Esophagus (tissue), 2 donors: Measurements from ENCODE around the gene MAPK11. TPM values are rescaled to one million over a fixed set of nuclear protein-coding genes. Genes with fewer than 3 reads are reported as not detected.
A peak's percentile ranks its signal among the peaks of the same experiment; 100 is the strongest.

Source experiments
- H3K27ac ChIP-seq, 2 donors: one replicate each; pipeline ENCODE4 v1.5.1; 2013; ENCODE audit warnings: low read depth in 2 of 2, mild to moderate bottlenecking in 2 of 2, inconsistent platforms in 1 of 2, low read length in 1 of 2, moderate library complexity in 1 of 2
- H3K27me3 ChIP-seq, 2 donors: one replicate each; pipeline ENCODE4 v1.6.1; 2013; ENCODE audit warnings: low read length in 2 of 2, control low read depth in 1 of 2, mild to moderate bottlenecking in 1 of 2; ENCODE audit not compliant: insufficient read depth in 2 of 2, control insufficient read depth in 1 of 2
- H3K36me3 ChIP-seq, 2 donors: one replicate each; pipeline ENCODE4 v1.6.1; 2013; ENCODE audit warnings: low read length in 1 of 2; ENCODE audit not compliant: control insufficient read depth in 2 of 2, insufficient read depth in 2 of 2
- H3K4me1 ChIP-seq, 2 donors: one replicate each; pipeline ENCODE4 v1.6.1; 2013; ENCODE audit warnings: low read length in 1 of 2; ENCODE audit not compliant: control insufficient read depth in 2 of 2, insufficient read depth in 2 of 2
- H3K4me3 ChIP-seq, 2 donors: one replicate each; pipeline ENCODE4 v1.5.1; 2013; ENCODE audit warnings: low read length in 2 of 2, mild to moderate bottlenecking in 2 of 2, low read depth in 1 of 2, moderate library complexity in 1 of 2
- H3K9me3 ChIP-seq, 2 donors: one replicate each; pipeline ENCODE4 v1.6.1; 2013; ENCODE audit warnings: mild to moderate bottlenecking in 2 of 2, low read depth in 1 of 2, low read length in 1 of 2, moderate library complexity in 1 of 2; ENCODE audit not compliant: control insufficient read depth in 2 of 2, insufficient read depth in 1 of 2
- WGBS, 2 donors: extraction: QIAGEN DNeasy Blood & Tissue Kit; methylation state at CpG; one replicate each; pipeline ENCODE4 v1.1.7; 2013; 5-methylcytosine and 5-hydroxymethylcytosine counted together
- polyA plus RNA-seq, 2 donors: library from polyadenylated mRNA; stranded (reverse); fragments of 200-250 nt; gene quantifications; one replicate each; pipeline ENCODE4 v1.2.3, GENCODE V29; 2013
- donor health status: healthy with polysubstance abuse.
- donor health status: Bipolar disorder and iron deficiency.

Gene MAPK11
- polyA plus RNA-seq, 2 donors = 5.4 to 6.1 TPM

DNA sequence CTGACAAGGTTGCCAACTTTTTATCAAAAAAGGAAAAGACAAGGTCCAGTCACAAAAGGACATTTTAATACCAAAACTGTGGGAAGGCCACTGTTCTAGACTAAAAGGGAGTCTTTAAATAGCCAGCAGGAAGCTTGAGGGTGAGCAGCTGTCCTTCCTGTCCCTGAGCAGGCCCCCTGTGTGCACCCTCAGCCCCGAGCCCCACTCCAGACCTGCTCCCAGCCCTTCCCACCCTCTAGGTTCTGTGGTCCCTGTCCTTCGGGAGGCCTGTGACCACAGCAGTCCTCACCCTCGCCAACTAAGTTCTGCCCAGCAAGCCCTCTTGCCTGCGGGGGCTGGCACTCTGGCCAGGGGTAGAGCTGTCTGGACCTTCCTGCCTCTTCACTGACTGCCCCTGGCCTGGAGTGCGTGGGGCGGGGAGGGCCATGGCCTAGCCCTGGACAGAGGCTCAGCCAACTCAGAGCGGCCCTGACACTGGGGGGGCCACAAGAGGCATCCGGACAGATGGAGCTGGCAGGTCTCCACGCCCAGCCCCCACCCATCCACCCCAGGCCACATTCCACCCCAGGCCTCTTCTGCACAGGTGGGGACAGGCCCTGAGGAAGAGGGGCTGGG lies 38.9 kb upstream of the MAPK11 start:
- peak overlapping the region; percentile 56 to 81 for H3K27ac ChIP-seq
- H3K27me3 ChIP-seq = no peaks in the 10 kb centered on the region
- H3K4me3 ChIP-seq = no peak overlapping the region
- peaks cover 5 to 16% of the 10 kb centered on the region in 2 donors for H3K4me1 ChIP-seq
- peaks cover 0 to 1% of the 10 kb centered on the region in 2 donors for H3K36me3 ChIP-seq
- H3K9me3 ChIP-seq = no peaks in the 10 kb centered on the region
- 60 to 64% methylated on average over 6 to 9 of the region's 9 CpGs for WGBS, 2 donors

DNA sequence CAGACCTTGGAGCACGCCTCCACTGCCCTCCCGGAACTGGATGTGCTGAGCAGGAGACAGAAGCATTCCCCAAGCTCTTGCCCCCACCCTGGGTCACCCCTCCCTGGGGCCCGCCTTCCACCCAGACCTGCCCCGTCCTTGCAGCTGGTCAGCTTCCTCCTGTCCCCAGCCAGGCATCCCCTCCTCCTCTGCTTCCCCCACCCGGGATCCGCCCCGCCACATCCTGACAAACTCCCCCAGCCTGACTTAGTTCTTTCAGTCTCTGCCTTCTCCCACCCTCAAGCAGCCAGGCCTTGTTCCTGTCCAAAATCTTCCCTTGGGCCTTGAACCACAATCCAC lies 38.4 kb upstream of the MAPK11 start:
- H3K9me3 ChIP-seq = no peaks in the 10 kb centered on the region
- peak overlapping the region; percentile 81 to 83 for H3K27ac ChIP-seq
- H3K4me3 ChIP-seq = no peak overlapping the region
- peaks cover 0 to 3% of the 10 kb centered on the region in 2 donors for H3K36me3 ChIP-seq
- H3K4me1 ChIP-seq = peaks cover 10 to 21% of the 10 kb centered on the region in 2 donors
- WGBS, 2 donors = 45 to 60% methylated on average over 7 of the region's 7 CpGs
- no peaks in the 10 kb centered on the region for H3K27me3 ChIP-seq

DNA sequence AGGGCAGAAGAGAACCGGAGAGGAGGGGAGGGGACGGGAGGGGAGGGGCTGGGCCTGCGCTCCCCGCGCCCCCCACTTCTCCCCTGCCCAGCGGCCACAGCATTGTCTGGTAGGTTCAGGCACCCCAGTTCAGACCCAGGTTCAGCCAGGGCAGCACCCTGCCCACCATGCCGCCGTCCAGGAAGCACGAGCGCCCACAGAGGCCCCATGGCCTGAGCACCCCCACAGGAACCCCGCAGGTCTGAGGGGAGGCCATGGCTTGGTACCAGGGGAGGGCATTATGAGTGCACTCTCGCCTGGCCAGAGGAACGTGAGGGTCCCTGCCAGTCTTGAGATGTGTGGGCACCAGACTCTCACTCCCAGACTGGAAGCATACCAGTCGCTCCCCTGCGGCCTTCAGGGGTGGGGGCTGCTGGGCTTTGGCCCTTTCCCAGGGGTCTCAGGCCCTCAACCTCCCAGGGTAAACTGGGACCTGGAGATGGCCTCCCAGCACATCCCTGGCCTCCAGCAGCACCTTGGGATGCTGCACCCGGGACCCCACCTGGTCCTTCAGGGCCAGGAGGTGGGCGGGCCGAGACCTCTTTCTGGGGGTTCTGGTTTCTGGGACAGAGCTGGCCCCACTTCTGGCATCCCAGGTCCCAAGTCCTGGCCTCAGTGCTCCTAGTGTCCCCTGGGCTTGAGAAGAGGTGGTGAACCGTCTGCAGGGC lies 37.9 kb upstream of the MAPK11 start:
- peaks cover 16 to 27% of the 10 kb centered on the region in 2 donors for H3K4me1 ChIP-seq
- peaks cover 0 to 5% of the 10 kb centered on the region in 2 donors for H3K36me3 ChIP-seq

DNA sequence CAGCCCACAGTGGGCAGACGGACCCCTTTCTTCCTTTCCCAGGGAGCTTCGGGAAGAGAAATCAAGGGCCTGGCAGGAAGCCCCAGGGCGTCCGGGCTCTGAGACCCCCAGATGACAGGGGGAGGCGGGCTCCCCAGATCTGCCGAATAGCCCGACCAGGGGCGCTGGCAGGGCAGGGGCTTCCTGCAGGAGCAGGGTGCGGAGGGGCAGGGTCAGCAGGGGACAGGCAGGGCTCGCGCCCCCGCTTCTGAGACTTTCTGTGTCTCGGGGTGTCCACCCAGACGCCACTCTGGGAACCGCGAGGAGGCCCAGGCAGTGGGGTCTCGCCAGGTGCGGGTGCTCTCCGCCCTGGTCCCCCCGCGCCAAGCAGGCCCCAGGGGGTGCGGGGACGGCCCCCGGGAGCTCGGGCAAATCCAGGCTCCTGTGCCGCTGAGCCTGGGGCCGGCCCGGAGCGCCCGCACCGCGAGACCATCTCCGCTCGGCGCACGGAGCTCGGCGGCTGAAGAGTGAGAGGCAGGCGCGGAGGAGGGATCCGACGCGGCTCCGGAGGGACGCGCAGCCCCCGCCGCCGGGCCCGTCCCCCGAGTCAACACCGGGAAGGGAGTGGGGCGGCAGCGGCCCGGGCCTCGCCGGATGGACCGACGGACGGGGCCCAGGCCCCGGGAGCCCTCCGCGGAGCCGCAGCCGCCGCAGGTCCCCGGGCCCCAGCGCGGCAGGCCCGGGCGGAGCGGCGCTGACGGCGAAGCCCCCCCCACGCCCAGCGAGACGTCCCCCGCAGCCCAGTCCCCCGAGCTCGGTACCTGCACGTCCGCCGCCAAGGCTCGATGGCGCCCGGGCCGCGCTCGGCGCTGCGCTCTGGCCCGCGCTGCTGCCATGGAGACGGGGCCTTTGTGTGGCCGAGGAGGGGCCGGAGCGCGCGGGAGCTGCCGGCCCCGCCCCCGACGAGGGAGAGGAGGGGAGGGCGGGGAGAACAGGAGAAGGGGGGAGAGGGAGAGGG lies 36.9 kb upstream of the MAPK11 start, which contains the start of gene PLXNB2:
Gene PLXNB2, minus strand, starts transcription at position 894 of the 997 bp plus-strand sequence. CDS start 17,062 bp downstream, outside the sequence.
- peak within 1 kb of the TSS; percentile 92 to 96 for H3K4me3 ChIP-seq
- H3K36me3 ChIP-seq = peaks cover 0 to 12% of the 10 kb centered on the region in 2 donors
- WGBS, 2 donors = 1% methylated on average over 84 to 100 of the region's 105 CpGs
- H3K4me1 ChIP-seq = peaks cover 23 to 37% of the 10 kb centered on the region in 2 donors
- H3K27ac ChIP-seq = peak within 1 kb of the TSS; percentile 92 to 98
- H3K27me3 ChIP-seq = no peaks in the 10 kb centered on the region
- H3K9me3 ChIP-seq = no peaks in the 10 kb centered on the region

More for the DNA sequence above, 37.9 kb upstream of the MAPK11 start:
- no peaks in the 10 kb centered on the region for H3K27me3 ChIP-seq
- 33 to 54% methylated on average over 14 to 19 of the region's 19 CpGs for WGBS, 2 donors
- H3K9me3 ChIP-seq = no peaks in the 10 kb centered on the region
- no peak overlapping the region for H3K4me3 ChIP-seq
- peak overlapping the region; percentile 81 to 83 for H3K27ac ChIP-seq

DNA sequence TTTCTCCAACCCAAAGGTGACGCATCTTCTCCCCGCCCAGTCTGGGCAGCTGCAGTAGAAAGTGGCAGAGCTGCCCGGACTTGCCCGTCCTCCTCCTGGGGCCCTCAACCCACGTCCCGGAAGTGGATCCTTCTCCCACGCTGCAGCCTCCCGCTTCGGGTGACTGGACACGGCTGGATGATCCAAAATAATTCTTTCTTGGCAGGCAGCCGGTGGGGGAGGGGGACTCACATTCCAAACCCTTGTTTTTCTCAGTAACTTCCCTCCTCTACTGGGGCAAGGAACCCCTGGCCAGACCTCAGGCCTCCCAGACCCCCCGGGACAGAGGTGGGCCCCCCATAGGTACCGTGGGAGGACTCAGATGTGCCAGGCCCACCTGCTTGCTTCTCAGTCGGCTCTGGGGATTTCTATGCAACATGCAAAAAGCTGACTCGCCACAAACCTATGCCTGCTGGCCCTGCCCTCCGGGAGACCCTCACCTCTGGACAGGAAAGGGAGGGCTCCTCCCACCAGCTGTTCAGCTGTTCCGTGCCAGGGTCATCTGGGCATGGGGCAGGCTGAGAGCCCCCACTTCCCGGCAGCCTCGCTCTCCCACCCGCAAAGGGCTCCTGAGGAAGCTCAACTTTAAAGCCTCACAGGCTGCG lies 35.9 kb upstream of the MAPK11 start:
- Histone ChIP-seq H3K4me3 (peak overlapping the region; percentile 92 to 96), H3K27ac (peak overlapping the region; percentile 92 to 98), H3K36me3 (peaks cover 0 to 12% of the 10 kb centered on the region in 2 donors), H3K27me3 (no peaks in the 10 kb centered on the region), H3K9me3 (no peaks in the 10 kb centered on the region), H3K4me1 (peaks cover 28 to 47% of the 10 kb centered on the region in 2 donors)
- WGBS, 2 donors = 3% methylated on average over 20 to 21 of the region's 21 CpGs

DNA sequence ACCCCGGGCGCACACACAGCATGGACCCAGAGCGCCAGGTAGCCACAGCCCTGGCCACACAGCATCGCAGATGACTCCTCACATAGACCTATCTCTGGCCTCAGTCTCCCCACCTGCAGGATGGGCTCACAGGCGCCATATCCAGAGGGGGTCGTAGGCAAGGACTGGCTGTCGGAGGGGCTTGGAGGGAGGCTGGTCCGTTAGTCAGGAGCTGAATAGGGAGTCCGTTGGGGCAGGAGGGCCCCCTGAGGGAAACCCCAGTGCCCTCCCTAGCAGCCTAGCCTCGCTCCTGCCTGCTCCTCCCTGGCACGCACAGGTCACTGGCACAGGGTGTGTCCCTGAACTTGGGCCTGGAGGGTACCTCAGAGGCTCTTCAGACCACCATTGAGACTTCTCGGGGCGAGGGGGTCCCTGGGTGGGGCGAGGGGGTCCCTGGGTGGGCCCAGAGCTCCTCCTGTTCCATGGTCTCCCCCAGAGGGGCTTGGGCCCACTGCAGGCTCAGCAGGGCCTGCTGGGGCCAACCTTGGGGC lies 35.3 kb upstream of the MAPK11 start:
- Histone ChIP-seq H3K36me3 (peaks cover 0 to 15% of the 10 kb centered on the region in 2 donors), H3K4me1 (peaks cover 33 to 53% of the 10 kb centered on the region in 2 donors), H3K9me3 (no peaks in the 10 kb centered on the region), H3K4me3 (peak overlapping the region; percentile 92 to 96), H3K27ac (peak overlapping the region; percentile 92 to 98), H3K27me3 (no peaks in the 10 kb centered on the region)
- whole genome bisulfite sequencing, 2 donors = 38 to 47% methylated on average over 14 of the region's 14 CpGs

DNA sequence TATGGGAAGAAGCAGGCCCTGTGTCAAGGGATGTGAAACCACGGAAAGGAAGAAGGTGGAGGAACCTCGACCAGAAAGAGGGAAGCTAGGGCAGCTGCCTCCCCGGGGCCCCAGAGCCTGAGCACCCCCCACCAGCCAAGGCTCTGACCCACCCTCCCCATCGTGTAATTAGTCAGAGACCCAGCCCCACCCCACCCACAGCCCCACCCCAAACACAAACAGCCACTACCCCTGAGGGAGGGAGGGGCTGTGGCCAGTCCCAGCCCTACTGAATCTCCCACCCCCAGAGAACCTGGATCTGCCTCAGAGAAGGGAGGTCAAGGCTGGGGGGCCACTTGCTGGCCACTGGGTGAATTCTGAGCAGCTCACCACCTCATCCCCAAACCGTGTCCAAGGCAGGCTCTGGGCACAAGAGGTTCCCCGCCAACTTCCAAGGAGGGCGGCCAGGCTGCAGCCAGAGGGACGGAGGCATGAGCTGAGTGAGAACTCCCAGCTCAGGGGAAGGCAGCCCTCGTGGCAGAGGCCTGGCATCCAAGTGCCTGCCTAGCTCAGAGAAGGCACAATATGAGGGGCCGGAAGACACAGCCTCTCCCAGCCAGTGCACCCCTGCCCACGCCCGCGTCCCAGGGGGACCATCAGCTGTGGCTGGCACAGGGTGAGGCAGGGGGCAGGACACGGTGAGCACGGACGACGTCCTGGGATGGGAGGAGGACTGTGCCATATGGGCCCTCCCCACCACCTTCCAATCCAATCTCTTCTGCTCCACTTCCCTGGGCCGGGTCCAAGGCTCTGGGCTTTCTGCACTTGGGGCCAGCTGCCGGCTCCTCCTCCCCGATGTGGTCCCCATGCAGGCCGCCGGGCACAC lies 34.6 kb upstream of the MAPK11 start:
- Histone ChIP-seq H3K36me3 (peaks cover 0 to 15% of the 10 kb centered on the region in 2 donors), H3K27me3 (no peaks in the 10 kb centered on the region), H3K9me3 (no peaks in the 10 kb centered on the region), H3K4me3 (peak overlapping the region; percentile 92 to 96), H3K4me1 (peaks cover 36 to 56% of the 10 kb centered on the region in 2 donors), H3K27ac (peak overlapping the region; percentile 92 to 98)
- 24 to 35% methylated on average over 22 of the region's 22 CpGs for WGBS, 2 donors

DNA sequence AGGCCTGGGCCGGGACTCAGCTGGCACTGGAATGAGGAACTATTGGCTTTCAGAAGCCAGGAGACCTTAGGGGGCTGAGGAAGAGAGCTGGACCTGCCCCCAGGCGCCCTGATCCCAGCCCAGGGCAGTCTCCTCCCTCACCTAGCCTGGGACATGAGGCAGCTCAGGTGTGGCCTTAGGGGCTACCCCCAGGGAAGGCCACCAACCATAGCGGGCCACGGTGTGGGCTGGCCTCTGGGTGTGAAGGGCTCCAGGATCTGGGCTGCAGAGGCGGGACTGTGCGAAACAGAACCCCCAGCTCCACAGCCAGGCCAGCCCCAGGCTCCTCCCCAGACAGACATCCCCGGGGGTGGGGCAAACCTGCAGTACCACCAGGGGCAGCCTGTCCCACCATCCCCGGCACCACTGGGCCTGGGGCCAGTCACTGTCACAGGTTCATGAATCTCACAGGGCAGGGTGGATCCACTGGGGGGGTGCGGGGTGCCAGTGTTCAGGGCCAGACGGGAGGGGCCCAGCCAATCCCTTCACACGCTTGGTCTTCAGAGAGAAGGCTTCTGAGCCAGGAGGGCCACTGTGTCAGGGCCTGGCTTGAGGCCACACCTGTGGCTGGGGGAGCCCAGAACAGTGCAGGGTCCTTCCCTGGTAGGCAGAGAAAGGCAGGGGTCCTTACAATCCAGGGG lies 33.8 kb upstream of the MAPK11 start:
- peaks cover 42 to 56% of the 10 kb centered on the region in 2 donors for H3K4me1 ChIP-seq
- H3K9me3 ChIP-seq = no peaks in the 10 kb centered on the region
- H3K36me3 ChIP-seq = peaks cover 0 to 15% of the 10 kb centered on the region in 2 donors
- 23 to 46% methylated on average over 11 of the region's 11 CpGs for WGBS, 2 donors
- H3K27ac ChIP-seq = peak overlapping the region; percentile 92 to 98
- H3K4me3 ChIP-seq = peak overlapping the region; percentile 24 to 96
- H3K27me3 ChIP-seq = no peaks in the 10 kb centered on the region
